ENCODE measurements around the gene PIK3CG.

PIK3CG gene

GRCh38 chr7:106853250-106853908 is 11.7 kb upstream of the PIK3CG start:
- DNase-seq, result no peak
- no peaks in the 10 kb centered on the region for H3K36me3 Mint-ChIP-seq (ENCODE audit: low read depth)
- no peak overlapping the region for H3K27ac Mint-ChIP-seq
- peaks cover 3% of the 10 kb centered on the region for H3K27me3 Mint-ChIP-seq (ENCODE audit: low read depth, poor library complexity)
- no peaks in the 10 kb centered on the region for H3K9me3 Mint-ChIP-seq
- H3K4me1 Mint-ChIP-seq, result no peaks in the 10 kb centered on the region
- H3K4me3 Mint-ChIP-seq, result no peak overlapping the region
- TF ChIP-seq, protein P1, sequence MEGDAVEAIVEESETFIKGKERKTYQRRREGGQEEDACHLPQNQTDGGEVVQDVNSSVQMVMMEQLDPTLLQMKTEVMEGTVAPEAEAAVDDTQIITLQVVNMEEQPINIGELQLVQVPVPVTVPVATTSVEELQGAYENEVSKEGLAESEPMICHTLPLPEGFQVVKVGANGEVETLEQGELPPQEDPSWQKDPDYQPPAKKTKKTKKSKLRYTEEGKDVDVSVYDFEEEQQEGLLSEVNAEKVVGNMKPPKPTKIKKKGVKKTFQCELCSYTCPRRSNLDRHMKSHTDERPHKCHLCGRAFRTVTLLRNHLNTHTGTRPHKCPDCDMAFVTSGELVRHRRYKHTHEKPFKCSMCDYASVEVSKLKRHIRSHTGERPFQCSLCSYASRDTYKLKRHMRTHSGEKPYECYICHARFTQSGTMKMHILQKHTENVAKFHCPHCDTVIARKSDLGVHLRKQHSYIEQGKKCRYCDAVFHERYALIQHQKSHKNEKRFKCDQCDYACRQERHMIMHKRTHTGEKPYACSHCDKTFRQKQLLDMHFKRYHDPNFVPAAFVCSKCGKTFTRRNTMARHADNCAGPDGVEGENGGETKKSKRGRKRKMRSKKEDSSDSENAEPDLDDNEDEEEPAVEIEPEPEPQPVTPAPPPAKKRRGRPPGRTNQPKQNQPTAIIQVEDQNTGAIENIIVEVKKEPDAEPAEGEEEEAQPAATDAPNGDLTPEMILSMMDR (IDR thresholded peaks at IDR 0.05), result no peak

DNA sequence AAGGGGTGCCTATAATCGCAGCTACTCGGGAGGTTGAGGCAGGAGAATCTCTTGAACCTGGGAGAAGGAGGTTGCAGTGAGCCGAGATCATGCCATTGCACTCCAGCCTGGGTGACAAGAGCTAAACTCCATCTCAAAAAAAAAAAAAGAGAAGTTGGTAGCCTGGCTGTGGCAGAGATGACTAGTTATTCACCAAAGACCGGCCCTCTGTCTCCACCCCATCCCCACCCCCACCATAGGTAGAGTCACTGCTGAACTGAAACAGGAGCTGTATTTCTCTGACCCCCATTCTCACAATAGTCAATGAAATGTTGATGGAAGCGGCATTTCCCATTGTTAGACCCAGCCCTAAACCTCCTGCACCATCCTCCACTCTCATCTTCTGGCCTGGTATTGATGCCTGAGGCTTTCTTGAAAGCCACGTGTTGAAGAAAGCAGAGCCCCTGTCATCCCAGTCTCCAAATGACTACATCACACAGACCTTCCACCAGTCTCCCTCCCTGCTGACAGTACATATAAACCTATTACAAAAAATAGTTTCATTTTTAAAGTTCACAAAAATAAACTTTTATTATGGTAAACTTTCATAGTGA is 9.4 kb upstream of the PIK3CG start:
- peaks cover 3% of the 10 kb centered on the region for H3K27me3 Mint-ChIP-seq (ENCODE audit: low read depth, poor library complexity)
- no peaks in the 10 kb centered on the region for H3K9me3 Mint-ChIP-seq
- no peaks in the 10 kb centered on the region for H3K36me3 Mint-ChIP-seq (ENCODE audit: low read depth)
- no peak overlapping the region for H3K27ac Mint-ChIP-seq
- TF ChIP-seq, protein P1 (IDR thresholded peaks at IDR 0.05), result no peak
- peaks cover 8% of the 10 kb centered on the region for H3K4me1 Mint-ChIP-seq
- no peak overlapping the region for H3K4me3 Mint-ChIP-seq
- DNase-seq, result no peak

DNA sequence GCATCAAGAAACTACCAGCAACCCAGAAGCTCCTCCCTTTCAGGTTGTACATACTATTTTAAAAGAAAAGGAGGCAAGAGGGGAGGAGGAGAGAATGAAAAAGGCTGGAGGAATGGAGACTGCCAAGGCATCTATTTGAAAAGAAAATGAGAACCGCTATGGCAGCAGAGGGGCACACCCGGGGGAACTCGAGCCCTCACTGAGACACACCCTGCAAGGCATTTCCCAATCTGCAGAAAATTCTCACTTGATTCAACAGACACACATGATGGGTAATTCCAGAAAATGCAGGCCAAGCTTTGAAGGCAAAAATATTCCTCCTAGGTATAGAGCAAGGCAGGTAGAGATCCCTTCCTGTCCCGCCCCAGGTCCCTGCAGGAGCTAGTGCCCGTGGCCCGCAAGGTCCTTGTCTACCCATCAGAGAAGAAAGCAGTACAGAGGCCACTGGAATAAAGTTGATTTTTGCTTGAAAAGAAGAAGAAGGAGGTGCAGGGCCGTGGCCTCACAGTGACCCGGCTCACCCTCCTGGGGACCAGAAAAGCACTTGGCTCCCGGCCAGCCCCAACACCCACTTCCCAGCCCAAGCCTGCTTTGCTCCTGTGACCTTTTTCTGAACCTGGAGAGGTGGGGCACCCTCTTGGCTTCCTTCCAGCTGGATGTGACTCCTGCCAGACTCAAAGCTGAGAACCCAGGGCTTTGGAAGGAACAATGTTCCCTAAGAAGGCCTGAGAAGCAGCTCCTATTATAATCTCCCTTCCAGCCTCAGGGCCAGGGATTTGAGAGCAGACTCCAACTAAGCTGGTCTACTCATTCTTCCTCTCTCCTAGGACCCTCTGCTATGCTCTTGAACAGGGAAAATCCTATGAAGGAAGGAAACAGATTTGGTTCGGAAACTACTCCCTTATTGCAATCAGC is 6.2 kb upstream of the PIK3CG start:
- TF ChIP-seq, protein P1 (IDR thresholded peaks at IDR 0.05), result no peak
- Mint-ChIP-seq H3K36me3 (ENCODE audit: low read depth) (no peaks in the 10 kb centered on the region), H3K27me3 (ENCODE audit: low read depth, poor library complexity) (peaks cover 5% of the 10 kb centered on the region), H3K27ac (no peak overlapping the region), H3K4me1 (peaks cover 8% of the 10 kb centered on the region), H3K4me3 (no peak overlapping the region), H3K9me3 (no peaks in the 10 kb centered on the region)
- no peak for DNase-seq

DNA sequence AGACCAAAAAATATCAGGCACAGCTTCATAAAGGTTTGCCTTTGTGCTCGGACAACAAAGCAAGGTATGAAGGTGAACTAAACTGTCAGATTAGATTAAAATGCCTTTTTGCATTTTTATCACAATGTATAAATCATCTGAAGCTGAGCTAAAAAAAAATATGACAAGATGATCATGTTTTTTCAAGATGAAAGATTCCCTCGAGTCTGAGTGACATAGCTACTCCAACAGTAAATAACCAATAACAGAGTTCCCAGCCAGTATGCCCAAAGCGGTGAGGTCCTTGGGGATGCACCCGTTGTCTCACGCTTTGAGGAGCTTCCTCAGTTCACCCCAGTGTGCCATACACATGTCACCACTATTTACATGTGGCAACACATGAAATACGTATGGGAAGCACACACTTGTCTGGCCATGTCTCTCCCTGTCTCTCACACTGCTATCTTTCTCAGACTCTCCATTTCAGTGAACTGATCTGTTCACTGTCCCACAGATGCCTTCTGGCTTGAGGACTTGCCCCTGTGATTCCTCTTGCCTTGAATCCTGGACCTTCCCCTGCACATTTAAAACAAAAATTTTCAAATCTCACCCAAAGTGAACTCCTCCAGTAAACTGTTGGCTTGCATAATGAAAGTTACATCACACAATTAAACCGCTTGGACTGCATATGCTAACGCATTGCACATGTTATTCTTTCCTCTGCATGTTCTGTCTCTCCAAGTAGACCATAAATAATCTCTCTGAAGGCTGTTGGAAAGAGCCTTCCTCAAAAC is 2.6 kb upstream of the PIK3CG start:
- Mint-ChIP-seq H3K4me3 (no peak overlapping the region), H3K4me1 (peaks cover 8% of the 10 kb centered on the region), H3K36me3 (ENCODE audit: low read depth) (no peaks in the 10 kb centered on the region), H3K27ac (no peak overlapping the region), H3K9me3 (no peaks in the 10 kb centered on the region), H3K27me3 (ENCODE audit: low read depth, poor library complexity) (peaks cover 8% of the 10 kb centered on the region)
- no peak for DNase-seq
- TF ChIP-seq, protein P1 (IDR thresholded peaks at IDR 0.05), result no peak

GRCh38 chr7:106863274-106863997 is 1.6 kb upstream of the PIK3CG start:
- H3K36me3 Mint-ChIP-seq (ENCODE audit: low read depth), result no peaks in the 10 kb centered on the region
- DNase-seq, result no peak
- H3K4me1 Mint-ChIP-seq, result peaks cover 8% of the 10 kb centered on the region
- H3K4me3 Mint-ChIP-seq, result no peak overlapping the region
- no peak overlapping the region for H3K27ac Mint-ChIP-seq
- H3K9me3 Mint-ChIP-seq, result no peaks in the 10 kb centered on the region
- H3K27me3 Mint-ChIP-seq (ENCODE audit: low read depth, poor library complexity), result peaks cover 8% of the 10 kb centered on the region
- TF ChIP-seq, protein P1 (IDR thresholded peaks at IDR 0.05), result no peak

All from nephron progenitor cell (in vitro differentiated cells).